ENCODE measurements around the gene SPATA21.

SPATA21 gene

GRCh38 chr1:16445052-16445451 lies 7.8 kb upstream of the SPATA21 start:
- no peaks in the 10 kb centered on the region for H3K27me3 ChIP-seq (replicated peaks)
- TF ChIP-seq CTCF (IDR thresholded peaks at IDR 0.05; ENCODE audit: low read depth, low read length, missing control alignments): no peak
- in situ Hi-C loops (cut with HindIII; ENCODE audit: low pct_ligation_motif_present, low sequenced_read_pairs): no loop called here
- H3K36me3 ChIP-seq (replicated peaks): peaks cover 66% of the 10 kb centered on the region
- no peak overlapping the region for H3K27ac ChIP-seq
- H3K4me3 ChIP-seq (ENCODE audit: low read depth, low read length): no peak overlapping the region
- DNase-seq: no peak

GRCh38 chr1:16443975-16444770 lies 6.9 kb upstream of the SPATA21 start:
- no peak for TF ChIP-seq CTCF (IDR thresholded peaks at IDR 0.05; ENCODE audit: low read depth, low read length, missing control alignments)
- Histone ChIP-seq H3K4me3 (ENCODE audit: low read depth, low read length) (no peak overlapping the region), H3K36me3 (replicated peaks) (peaks cover 57% of the 10 kb centered on the region)

GRCh38 chr1:16442941-16443340 lies 5.7 kb upstream of the SPATA21 start:
- TF ChIP-seq CTCF (IDR thresholded peaks at IDR 0.05; ENCODE audit: low read depth, low read length, missing control alignments): no peak
- no peaks in the 10 kb centered on the region for H3K27me3 ChIP-seq (replicated peaks)
- H3K27ac ChIP-seq: no peak overlapping the region
- DNase-seq: no peak
- H3K4me3 ChIP-seq (ENCODE audit: low read depth, low read length): no peak overlapping the region
- in situ Hi-C loops (cut with HindIII; ENCODE audit: low pct_ligation_motif_present, low sequenced_read_pairs): no loop called here
- peaks cover 45% of the 10 kb centered on the region for H3K36me3 ChIP-seq (replicated peaks)

More at GRCh38 chr1:16443975-16444770, 6.9 kb upstream of the SPATA21 start:
- in situ Hi-C loops (cut with HindIII; ENCODE audit: low pct_ligation_motif_present, low sequenced_read_pairs): no loop called here
- Histone ChIP-seq H3K27ac (no peak overlapping the region), H3K27me3 (replicated peaks) (no peaks in the 10 kb centered on the region)
- DNase-seq: no peak

GRCh38 chr1:16442265-16442664 lies 5.0 kb upstream of the SPATA21 start:
- Histone ChIP-seq H3K27me3 (replicated peaks) (no peaks in the 10 kb centered on the region), H3K36me3 (replicated peaks) (peaks cover 40% of the 10 kb centered on the region), H3K27ac (no peak overlapping the region), H3K4me3 (ENCODE audit: low read depth, low read length) (no peak overlapping the region)
- no peak for DNase-seq
- in situ Hi-C loops (cut with HindIII; ENCODE audit: low pct_ligation_motif_present, low sequenced_read_pairs): no loop called here
- no peak for TF ChIP-seq CTCF (IDR thresholded peaks at IDR 0.05; ENCODE audit: low read depth, low read length, missing control alignments)

GRCh38 chr1:16441282-16441665 lies 4.0 kb upstream of the SPATA21 start:
- H3K27me3 ChIP-seq (replicated peaks): no peaks in the 10 kb centered on the region
- peaks cover 32% of the 10 kb centered on the region for H3K36me3 ChIP-seq (replicated peaks)
- peak overlapping the region; percentile 75 for H3K27ac ChIP-seq
- in situ Hi-C loops (cut with HindIII; ENCODE audit: low pct_ligation_motif_present, low sequenced_read_pairs): no loop called here
- DNase-seq: no peak
- TF ChIP-seq CTCF (IDR thresholded peaks at IDR 0.05; ENCODE audit: low read depth, low read length, missing control alignments): no peak
- peak overlapping the region; percentile 99 for H3K4me3 ChIP-seq (ENCODE audit: low read depth, low read length)

All from brain microvascular endothelial cell (primary cell).